ENCODE results near the gene SERINC3. TPM values are rescaled to one million over a fixed set of nuclear protein-coding genes. Genes with fewer than 3 reads are reported as not detected.

SERINC3 gene
- total RNA-seq, 4 donors from 2014 or later: 94.1 to 128 (median 113) TPM

- no peak for DNase-seq (ENCODE audit: low spot score in 2 of 2)
- H3K27ac ChIP-seq: no peak overlapping the region
- H3K4me1 ChIP-seq: no peaks in the 10 kb centered on the region
- 70% methylated on average over 3 of the region's 3 CpGs for WGBS
- H3K36me3 ChIP-seq: no peaks in the 10 kb centered on the region
- TF ChIP-seq EP300 (IDR thresholded peaks at IDR 0.05) (no peak), CTCF (IDR thresholded peaks at IDR 0.05) (no peak), POLR2A (IDR thresholded peaks at IDR 0.05) (no peak), POLR2AphosphoS5 (IDR thresholded peaks at IDR 0.05) (no peak)
- H3K4me3 ChIP-seq: no peak overlapping the region
- no peaks in the 10 kb centered on the region for H3K27me3 ChIP-seq
- no peaks in the 10 kb centered on the region for H3K9me3 ChIP-seq
These were observed 66.7 kb downstream of the SERINC3 start for GRCh38 chr20:44455126-44455525.

GRCh38 chr20:44454306-44454963 is 67.4 kb downstream of the SERINC3 start:
- no peak for TF ChIP-seq CTCF (IDR thresholded peaks at IDR 0.05)
- TF ChIP-seq EP300 (IDR thresholded peaks at IDR 0.05): no peak
- TF ChIP-seq POLR2A (IDR thresholded peaks at IDR 0.05): no peak
- TF ChIP-seq POLR2AphosphoS5 (IDR thresholded peaks at IDR 0.05): no peak
- no peaks in the 10 kb centered on the region for H3K4me1 ChIP-seq
- H3K27ac ChIP-seq: no peak overlapping the region
- no peak for DNase-seq (ENCODE audit: low spot score in 2 of 2)
- WGBS: 81% methylated on average over 7 of the region's 7 CpGs
- no peaks in the 10 kb centered on the region for H3K9me3 ChIP-seq
- no peak overlapping the region for H3K4me3 ChIP-seq
- H3K27me3 ChIP-seq: no peaks in the 10 kb centered on the region
- no peaks in the 10 kb centered on the region for H3K36me3 ChIP-seq

GRCh38 chr20:44450903-44451450 is 70.9 kb downstream of the SERINC3 start:
- DNase-seq (ENCODE audit: low spot score in 2 of 2): no peak

GRCh38 chr20:44450281-44450889 is 71.5 kb downstream of the SERINC3 start:
- 54% methylated on average over 3 of the region's 3 CpGs for WGBS
- H3K9me3 ChIP-seq: no peaks in the 10 kb centered on the region
- TF ChIP-seq POLR2A (IDR thresholded peaks at IDR 0.05) (no peak), CTCF (IDR thresholded peaks at IDR 0.05) (no peak), POLR2AphosphoS5 (IDR thresholded peaks at IDR 0.05) (no peak), EP300 (IDR thresholded peaks at IDR 0.05) (no peak)
- H3K27ac ChIP-seq: no peak overlapping the region
- H3K4me3 ChIP-seq: no peak overlapping the region
- no peaks in the 10 kb centered on the region for H3K36me3 ChIP-seq
- no peaks in the 10 kb centered on the region for H3K4me1 ChIP-seq
- no peaks in the 10 kb centered on the region for H3K27me3 ChIP-seq
- no peak for DNase-seq (ENCODE audit: low spot score in 2 of 2)

More at GRCh38 chr20:44450903-44451450, 70.9 kb downstream of the SERINC3 start:
- Histone ChIP-seq H3K36me3 (no peaks in the 10 kb centered on the region), H3K27me3 (no peaks in the 10 kb centered on the region), H3K9me3 (no peaks in the 10 kb centered on the region), H3K4me1 (no peaks in the 10 kb centered on the region), H3K4me3 (no peak overlapping the region), H3K27ac (no peak overlapping the region)
- no peak for TF ChIP-seq EP300 (IDR thresholded peaks at IDR 0.05)
- TF ChIP-seq POLR2AphosphoS5 (IDR thresholded peaks at IDR 0.05): no peak
- no peak for TF ChIP-seq POLR2A (IDR thresholded peaks at IDR 0.05)
- TF ChIP-seq CTCF (IDR thresholded peaks at IDR 0.05): no peak
- WGBS: 84% methylated on average over 7 of the region's 7 CpGs

- Histone ChIP-seq H3K27ac (no peak overlapping the region), H3K4me1 (no peaks in the 10 kb centered on the region)
These were observed 72.0 kb downstream of the SERINC3 start for GRCh38 chr20:44449864-44450263.

More at GRCh38 chr20:44449864-44450263, 72.0 kb downstream of the SERINC3 start:
- Histone ChIP-seq H3K36me3 (no peaks in the 10 kb centered on the region), H3K27me3 (no peaks in the 10 kb centered on the region), H3K9me3 (no peaks in the 10 kb centered on the region), H3K4me3 (no peak overlapping the region)
- DNase-seq (ENCODE audit: low spot score in 2 of 2): no peak
- no peak for TF ChIP-seq POLR2AphosphoS5 (IDR thresholded peaks at IDR 0.05)
- TF ChIP-seq EP300 (IDR thresholded peaks at IDR 0.05): no peak
- TF ChIP-seq POLR2A (IDR thresholded peaks at IDR 0.05): no peak
- TF ChIP-seq CTCF (IDR thresholded peaks at IDR 0.05): no peak
- WGBS: 90% methylated on average over 7 of the region's 7 CpGs

Data from suprapubic skin (tissue), 4 donors.